Measurements from ENCODE around the gene CD53.

DNA sequence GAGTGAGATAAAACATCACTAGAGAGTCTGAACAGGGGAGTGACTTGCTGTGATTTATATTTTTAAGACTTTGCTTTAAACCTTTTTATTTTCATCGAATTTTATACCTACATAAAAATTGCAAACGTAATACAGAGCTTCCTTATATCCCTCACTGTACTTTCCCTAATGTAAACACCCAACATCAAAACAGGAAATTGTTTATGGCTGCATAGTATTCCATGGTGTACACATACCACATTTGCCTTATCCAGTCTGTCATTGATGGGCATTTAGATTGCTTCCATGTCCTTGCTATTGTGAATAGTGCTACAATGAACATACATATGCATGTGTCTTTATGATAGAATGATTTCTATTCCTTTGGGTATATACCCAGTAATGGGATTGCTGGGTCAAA lies 56.0 kb downstream of the CD53 start:
- TF ChIP-seq EZH2 (IDR thresholded peaks at IDR 0.05; ENCODE audit: insufficient read depth, poor library complexity, severe bottlenecking) = no peak
- TF ChIP-seq EZH2phosphoT487 (IDR thresholded peaks at IDR 0.05; ENCODE audit: insufficient read depth, low read depth) = no peak

Measured in GM23248 (cell line).